K562 (cell line): ENCODE results near the gene SETD7. TPM values are rescaled to one million over a fixed set of nuclear protein-coding genes. Genes with fewer than 3 reads are reported as not detected.

ENCODE experiments used
- ARID1B ChIP-seq: fragments of 450-650 bp; IDR thresholded peaks from 2 replicates; pipeline ENCODE4 v1.6.1; 2016; ENCODE audit warnings: antibody characterized with exemption, mild to moderate bottlenecking, inconsistent platforms
- CHD2 ChIP-seq: IDR thresholded peaks from 2 replicates; pipeline ENCODE4 v1.6.1; 2011; ENCODE audit warnings: low read depth, low read length
- CTBP1 ChIP-seq: fragments of 450-650 bp; IDR thresholded peaks from 2 replicates; pipeline ENCODE4 v1.6.1; 2016; ENCODE audit warnings: borderline replicate concordance
- E4F1 ChIP-seq: fragments of 250-450 bp; sonication (Bioruptor Pico); IDR thresholded peaks from 2 replicates; pipeline ENCODE4 v1.5.0; 2021; ENCODE audit warnings: mild to moderate bottlenecking, borderline replicate concordance
- ETV6 ChIP-seq, 3 experiments: fragments of 150-350 bp in 1 of 3; sonication (generic) in 1 of 3; formaldehyde crosslinking in 1 of 3; IDR thresholded peaks; 2 replicates each; pipeline versions ENCODE4 v1.6.1 to v1.8.0; 2014 to 2022; ENCODE audit warnings: borderline replicate concordance in 2 of 3, low read depth in 2 of 3, antibody characterized with exemption in 1 of 3, low read length in 1 of 3, mild to moderate bottlenecking in 1 of 3, missing genetic modification reagents in 1 of 3
- FOXP1 ChIP-seq: sonication (generic); formaldehyde crosslinking; IDR thresholded peaks from 2 replicates; pipeline ENCODE4 v1.8.0; 2022; ENCODE audit warnings: mild to moderate bottlenecking, missing genetic modification reagents
- HDAC1 ChIP-seq, 2 experiments: fragments of 450-650 bp; IDR thresholded peaks; 2 replicates each; pipeline ENCODE4 v1.6.1; 2016 to 2017; ENCODE audit warnings: inconsistent platforms in 1 of 2, mild to moderate bottlenecking in 1 of 2, moderate library complexity in 1 of 2
- MAFG ChIP-seq: fragments of 450-650 bp; conservative IDR thresholded peaks from 2 replicates; pipeline ENCODE4 v1.6.1; 2016; ENCODE audit warnings: missing genetic modification characterization, missing compliant biosample characterization
- MBD1 ChIP-seq: fragments of 250-450 bp; sonication (Bioruptor Pico); IDR thresholded peaks from 2 replicates; pipeline ENCODE4 v1.8.0; 2022; ENCODE audit warnings: inconsistent platforms
- PBX2 ChIP-seq, 2 experiments: IDR thresholded peaks in 1 of 2; conservative IDR thresholded peaks in 1 of 2; 2 replicates each; pipeline ENCODE4 v1.6.1; 2016; ENCODE audit warnings: low read depth in 2 of 2, mild to moderate bottlenecking in 1 of 2, missing compliant biosample characterization in 1 of 2, missing genetic modification characterization in 1 of 2, moderate library complexity in 1 of 2
- SAP30 ChIP-seq: fragments of 200-600 bp; sonication (generic); IDR thresholded peaks from 2 replicates; pipeline ENCODE4 v1.6.1; 2012; ENCODE audit warnings: borderline replicate concordance, low read depth, mild to moderate bottlenecking, moderate library complexity, low read length, control low read depth, inconsistent platforms; ENCODE audit not compliant: insufficient read depth, poor library complexity, severe bottlenecking
- TOE1 ChIP-seq, 2 experiments: fragments of 450-650 bp in 1 of 2; sonication (generic) in 1 of 2; formaldehyde crosslinking in 1 of 2; IDR thresholded peaks; 2 replicates each; pipeline versions ENCODE4 v1.7.1 to v1.8.0; 2016 to 2022; ENCODE audit warnings: borderline replicate concordance in 2 of 2, mild to moderate bottlenecking in 2 of 2, antibody characterized with exemption in 1 of 2, inconsistent platforms in 1 of 2, low read depth in 1 of 2, missing genetic modification reagents in 1 of 2, moderate library complexity in 1 of 2
- ZNF217 ChIP-seq: sonication (generic); formaldehyde crosslinking; IDR thresholded peaks from 2 replicates; pipeline ENCODE4 v1.8.0; 2022; ENCODE audit warnings: mild to moderate bottlenecking, missing genetic modification reagents
- ZNF280B ChIP-seq: fragments of 250-450 bp; sonication (Bioruptor Pico); IDR thresholded peaks from 2 replicates; pipeline ENCODE4 v1.5.1; 2021; ENCODE audit warnings: mild to moderate bottlenecking
- ZNF436 ChIP-seq: fragments of 250-450, 450-650 bp; sonication (Bioruptor Pico); formaldehyde crosslinking; IDR thresholded peaks from 2 replicates; pipeline ENCODE4 v1.7.0; 2020; ENCODE audit warnings: mild to moderate bottlenecking
- polyA plus RNA-seq, 8 experiments: library from polyadenylated mRNA; depleted of rRNA in 4 of 8; stranded (reverse) in 5 of 8; unstranded in 3 of 8; fragments of >200 nt; fragmentation: Nextera tagmentation in 2 of 8; fragmentation: Illumina TruSeq in 1 of 8; extraction: Ambion mirVana in 2 of 8; extraction: Trizol in 1 of 8; gene quantifications; 2 replicates each; pipeline versions ENCODE4 v1.2.1 to v1.2.3, GENCODE V29; 2011 to 2014; ENCODE audit warnings: inconsistent platforms in 1 of 8, missing spikeins in 1 of 8
- total RNA-seq, 7 experiments: library from RNA; depleted of rRNA in 6 of 7; stranded (reverse); fragments of >200 nt in 6 of 7; fragmentation: Illumina TruSeq in 2 of 7; extraction: Trizol in 2 of 7; gene quantifications; 2 replicates each; pipeline versions ENCODE4 v1.2.1 to v1.2.3, GENCODE V29; 2011 to 2021; ENCODE audit warnings: low replicate concordance in 1 of 7

The SETD7 gene
- total and polyA plus RNA-seq, 9 of the 15 experiments (the other 6 are each of a cell fraction or from before 2014, with no cell fraction given): 0.37 to 2.4 (median 1.7) TPM

GRCh38 chr4:139454111-139455045, 101.6 kb downstream of the SETD7 start, which contains the start of gene RAB33B (continued):
- TF ChIP-seq PBX2 (CRISPR knock-in tag; IDR thresholded peaks at IDR 0.05; ENCODE audit: low read depth): no peak
- TF ChIP-seq PBX2 (tag; conservative IDR thresholded peaks at IDR 0.05; ENCODE audit: low read depth): no peak
- TF ChIP-seq ZNF280B (CRISPR knock-in tag): no peak
- TF ChIP-seq CHD2: no peak
- TF ChIP-seq SAP30: peak; percentile 57
- no peak for TF ChIP-seq ETV6 (IDR thresholded peaks at IDR 0.05; ENCODE audit: borderline replicate concordance in 1 of 2, low read depth in 2 of 2, low read length in 1 of 2)
- TF ChIP-seq ETV6 (CRISPR knock-in tag; IDR thresholded peaks at IDR 0.05; ENCODE audit: borderline replicate concordance): peak; percentile 49; the same call in 1 of the 2 replicates
- TF ChIP-seq FOXP1 (CRISPR knock-in tag): peak; percentile 39; the same call in 1 of the 2 replicates
- no peak for TF ChIP-seq ZNF217 (CRISPR knock-in tag)
- peak; percentile 13; the same call in 1 of the 2 replicates for TF ChIP-seq TOE1 (IDR thresholded peaks at IDR 0.05; ENCODE audit: borderline replicate concordance)
- 0 out of 2 replicates have a peak, but pooled peaks have one; percentile 33 for TF ChIP-seq TOE1 (CRISPR knock-in tag; IDR thresholded peaks at IDR 0.05; ENCODE audit: borderline replicate concordance, low read depth)
- no peak for TF ChIP-seq ZNF436 (CRISPR knock-in tag)
- TF ChIP-seq CTBP1: peak; percentile 59
- TF ChIP-seq MBD1 (CRISPR knock-in tag): no peak
- no peak for TF ChIP-seq E4F1 (CRISPR knock-in tag)
- no peak for TF ChIP-seq ARID1B
- no peak for TF ChIP-seq MAFG
- TF ChIP-seq HDAC1 (IDR thresholded peaks at IDR 0.05): peak in 1 of 2 experiments; percentile 54; a peak in 1 of 4 replicates
